SK-N-SH treated with all-trans-retinoic acid at 6 μM for 48 hours (cell line): Measurements from ENCODE around the gene CH25H.
A peak's percentile ranks its signal among the peaks of the same experiment; 100 is the strongest.

ENCODE experiments used
- ATAC-seq: fragments of 200-7000 bp; cut with Tn5 transposase; 3 replicates; pipeline ENCODE4 v1.9.1; 2020; ENCODE audit warnings: mild to moderate bottlenecking, moderate library complexity
- ARNTL ChIP-seq: fragments of 450-650 bp; formaldehyde crosslinking; IDR thresholded peaks from 2 replicates; pipeline ENCODE4 v1.5.0; 2020; ENCODE audit warnings: low read depth, mild to moderate bottlenecking, moderate library complexity, borderline replicate concordance
- BACH2 ChIP-seq: fragments of 250-450 bp; sonication (Bioruptor Pico); IDR thresholded peaks from 2 replicates; pipeline ENCODE4 v1.9.0; 2021; ENCODE audit warnings: mild to moderate bottlenecking, borderline replicate concordance
- CSDC2 ChIP-seq: fragments of 250-450 bp; sonication (Bioruptor Pico); IDR thresholded peaks from 2 replicates; pipeline ENCODE4 v1.5.0; 2020; ENCODE audit warnings: mild to moderate bottlenecking, moderate library complexity
- ESRRG ChIP-seq: fragments of 250-450 bp; sonication (Bioruptor Pico); IDR thresholded peaks from 2 replicates; pipeline ENCODE4 v1.6.1; 2021; ENCODE audit warnings: mild to moderate bottlenecking
- GLIS3 ChIP-seq: fragments of 250-450 bp; sonication (Bioruptor Pico); IDR thresholded peaks from 2 replicates; pipeline ENCODE4 v1.5.0; 2020; ENCODE audit warnings: mild to moderate bottlenecking, moderate library complexity
- ISL1 ChIP-seq: fragments of 250-450 bp; sonication (Bioruptor Pico); IDR thresholded peaks from 2 replicates; pipeline ENCODE4 v2.1.2; 2022; ENCODE audit warnings: mild to moderate bottlenecking, moderate library complexity
- OSR1 ChIP-seq: fragments of 250-450 bp; sonication (Bioruptor Pico); IDR thresholded peaks from 2 replicates; pipeline ENCODE4 v1.8.0; 2022; ENCODE audit warnings: moderate library complexity, mild to moderate bottlenecking, inconsistent platforms
- PPARA ChIP-seq: fragments of 250-450 bp; sonication (Bioruptor Pico); IDR thresholded peaks from 2 replicates; pipeline ENCODE4 v1.5.0; 2020; ENCODE audit warnings: mild to moderate bottlenecking, borderline replicate concordance
- RARB ChIP-seq: fragments of 250-450 bp; sonication (Bioruptor Pico); IDR thresholded peaks from 2 replicates; pipeline ENCODE4 v1.8.0; 2021; ENCODE audit warnings: mild to moderate bottlenecking, moderate library complexity
- SNAI2 ChIP-seq: fragments of 250-450 bp; sonication (Bioruptor Pico); IDR thresholded peaks from 2 replicates; pipeline ENCODE4 v1.5.0; 2020; ENCODE audit warnings: mild to moderate bottlenecking, moderate library complexity
- TCF4 ChIP-seq: fragments of 250-450 bp; sonication (Bioruptor Pico); IDR thresholded peaks from 2 replicates; pipeline ENCODE4 v1.8.0; 2021; ENCODE audit warnings: mild to moderate bottlenecking, moderate library complexity, borderline replicate concordance
- TOX ChIP-seq: fragments of 250-450 bp; sonication (Bioruptor Pico); IDR thresholded peaks from 2 replicates; pipeline ENCODE4 v1.8.0; 2021; ENCODE audit warnings: mild to moderate bottlenecking, moderate library complexity, borderline replicate concordance
- ZC3H10 ChIP-seq: fragments of 250-450 bp; sonication (Bioruptor Pico); IDR thresholded peaks from 2 replicates; pipeline ENCODE4 v1.5.1; 2021; ENCODE audit warnings: mild to moderate bottlenecking, moderate library complexity
- ZFP3 ChIP-seq: fragments of 250-450 bp; sonication (Bioruptor Pico); IDR thresholded peaks from 2 replicates; pipeline ENCODE4 v1.5.0; 2020; ENCODE audit warnings: mild to moderate bottlenecking, moderate library complexity
- ZFP30 ChIP-seq: fragments of 450-650 bp; formaldehyde crosslinking; IDR thresholded peaks from 2 replicates; pipeline ENCODE4 v1.5.0; 2022; ENCODE audit warnings: mild to moderate bottlenecking, moderate library complexity
- ZNF565 ChIP-seq: fragments of 450-650 bp; formaldehyde crosslinking; conservative IDR thresholded peaks from 2 replicates; pipeline ENCODE4 v1.5.0; 2020; ENCODE audit warnings: low read depth, mild to moderate bottlenecking, moderate library complexity
- ZNF70 ChIP-seq: fragments of 450-650 bp; formaldehyde crosslinking; IDR thresholded peaks from 2 replicates; pipeline ENCODE4 v1.5.0; 2020; ENCODE audit warnings: mild to moderate bottlenecking, moderate library complexity
- ZNF8 ChIP-seq: fragments of 450-650 bp; formaldehyde crosslinking; IDR thresholded peaks from 2 replicates; pipeline ENCODE4 v1.5.0; 2020; ENCODE audit warnings: mild to moderate bottlenecking, moderate library complexity
- TF ChIP-seq, protein P1 (sequence below): fragments of 250-450 bp; sonication (Bioruptor Pico); IDR thresholded peaks from 2 replicates; pipeline ENCODE4 v1.5.1; 2020; ENCODE audit warnings: low read depth, mild to moderate bottlenecking, moderate library complexity
- TF ChIP-seq, protein P2 (sequence below): fragments of 250-450 bp; sonication (Bioruptor Pico); IDR thresholded peaks from 2 replicates; pipeline ENCODE4 v1.5.0; 2020; ENCODE audit warnings: mild to moderate bottlenecking, moderate library complexity
- TF ChIP-seq, protein P3 (sequence below): fragments of 250-450 bp; sonication (Bioruptor Pico); IDR thresholded peaks from 2 replicates; pipeline ENCODE4 v1.8.0; 2020; ENCODE audit warnings: mild to moderate bottlenecking, moderate library complexity, borderline replicate concordance
- TF ChIP-seq, protein P4 (sequence below): fragments of 250-450 bp; sonication (Bioruptor Pico); IDR thresholded peaks from 2 replicates; pipeline ENCODE4 v1.8.0; 2021; ENCODE audit warnings: low read depth, mild to moderate bottlenecking, moderate library complexity, borderline replicate concordance
- TF ChIP-seq, protein P5 (sequence below): fragments of 250-450 bp; sonication (Bioruptor Pico); IDR thresholded peaks from 2 replicates; pipeline ENCODE4 v1.5.1; 2021; ENCODE audit warnings: mild to moderate bottlenecking, moderate library complexity

Gene CH25H

DNA sequence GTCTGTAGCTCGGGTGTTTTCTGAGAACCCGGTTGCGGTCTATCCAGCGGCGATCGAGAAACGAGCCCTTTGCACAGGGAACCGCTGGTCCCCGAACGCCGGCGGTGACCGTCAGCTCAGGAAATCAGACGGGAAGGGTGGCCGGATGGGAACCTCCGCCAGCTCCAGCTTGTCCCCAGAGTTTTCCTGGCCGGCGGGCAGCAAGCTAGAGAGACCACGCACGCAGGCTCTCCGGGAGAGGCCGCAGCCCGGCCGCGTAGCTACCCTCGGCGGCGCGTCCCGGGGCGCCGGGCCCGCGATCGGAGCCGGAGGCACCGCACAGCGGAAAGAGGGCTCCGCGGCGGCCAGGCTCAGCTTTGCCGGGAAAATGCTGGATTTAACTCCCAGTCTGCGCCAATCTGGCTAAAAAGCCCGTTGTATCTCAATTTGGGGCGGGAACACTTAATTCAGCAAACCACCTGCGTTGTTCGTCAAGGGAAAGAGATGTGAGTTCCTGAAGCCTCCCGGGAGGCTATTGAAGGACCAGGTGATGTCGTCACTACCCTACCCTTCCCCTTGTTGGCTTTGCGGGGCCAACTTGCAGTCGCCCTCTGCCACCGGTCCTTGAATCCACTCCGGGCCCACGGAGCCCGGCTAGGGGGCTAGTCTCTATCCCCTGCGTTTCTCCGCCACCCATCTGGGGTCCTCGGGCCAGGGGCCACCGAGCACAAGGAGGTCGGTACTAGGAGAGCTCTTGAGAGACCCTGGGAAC lies 859 bp upstream of the CH25H start:
- TF ChIP-seq ARNTL (CRISPR knock-in tag) (no peak), PPARA (CRISPR knock-in tag) (no peak), SNAI2 (no peak), TOX (CRISPR knock-in tag) (no peak), ZC3H10 (CRISPR knock-in tag) (no peak), ZNF565 (CRISPR knock-in tag) (no peak), BACH2 (CRISPR knock-in tag) (no peak), ZNF70 (no peak), ZFP3 (CRISPR knock-in tag) (no peak), ZFP30 (CRISPR knock-in tag) (no peak), OSR1 (CRISPR knock-in tag) (no peak), TCF4 (no peak), GLIS3 (no peak), RARB (CRISPR knock-in tag) (no peak), ESRRG (CRISPR knock-in tag) (no peak)
- TF ChIP-seq, protein P1, sequence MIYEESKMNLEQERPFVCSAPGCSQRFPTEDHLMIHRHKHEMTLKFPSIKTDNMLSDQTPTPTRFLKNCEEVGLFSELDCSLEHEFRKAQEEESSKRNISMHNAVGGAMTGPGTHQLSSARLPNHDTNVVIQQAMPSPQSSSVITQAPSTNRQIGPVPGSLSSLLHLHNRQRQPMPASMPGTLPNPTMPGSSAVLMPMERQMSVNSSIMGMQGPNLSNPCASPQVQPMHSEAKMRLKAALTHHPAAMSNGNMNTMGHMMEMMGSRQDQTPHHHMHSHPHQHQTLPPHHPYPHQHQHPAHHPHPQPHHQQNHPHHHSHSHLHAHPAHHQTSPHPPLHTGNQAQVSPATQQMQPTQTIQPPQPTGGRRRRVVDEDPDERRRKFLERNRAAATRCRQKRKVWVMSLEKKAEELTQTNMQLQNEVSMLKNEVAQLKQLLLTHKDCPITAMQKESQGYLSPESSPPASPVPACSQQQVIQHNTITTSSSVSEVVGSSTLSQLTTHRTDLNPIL = no peak
- TF ChIP-seq, protein P2, sequence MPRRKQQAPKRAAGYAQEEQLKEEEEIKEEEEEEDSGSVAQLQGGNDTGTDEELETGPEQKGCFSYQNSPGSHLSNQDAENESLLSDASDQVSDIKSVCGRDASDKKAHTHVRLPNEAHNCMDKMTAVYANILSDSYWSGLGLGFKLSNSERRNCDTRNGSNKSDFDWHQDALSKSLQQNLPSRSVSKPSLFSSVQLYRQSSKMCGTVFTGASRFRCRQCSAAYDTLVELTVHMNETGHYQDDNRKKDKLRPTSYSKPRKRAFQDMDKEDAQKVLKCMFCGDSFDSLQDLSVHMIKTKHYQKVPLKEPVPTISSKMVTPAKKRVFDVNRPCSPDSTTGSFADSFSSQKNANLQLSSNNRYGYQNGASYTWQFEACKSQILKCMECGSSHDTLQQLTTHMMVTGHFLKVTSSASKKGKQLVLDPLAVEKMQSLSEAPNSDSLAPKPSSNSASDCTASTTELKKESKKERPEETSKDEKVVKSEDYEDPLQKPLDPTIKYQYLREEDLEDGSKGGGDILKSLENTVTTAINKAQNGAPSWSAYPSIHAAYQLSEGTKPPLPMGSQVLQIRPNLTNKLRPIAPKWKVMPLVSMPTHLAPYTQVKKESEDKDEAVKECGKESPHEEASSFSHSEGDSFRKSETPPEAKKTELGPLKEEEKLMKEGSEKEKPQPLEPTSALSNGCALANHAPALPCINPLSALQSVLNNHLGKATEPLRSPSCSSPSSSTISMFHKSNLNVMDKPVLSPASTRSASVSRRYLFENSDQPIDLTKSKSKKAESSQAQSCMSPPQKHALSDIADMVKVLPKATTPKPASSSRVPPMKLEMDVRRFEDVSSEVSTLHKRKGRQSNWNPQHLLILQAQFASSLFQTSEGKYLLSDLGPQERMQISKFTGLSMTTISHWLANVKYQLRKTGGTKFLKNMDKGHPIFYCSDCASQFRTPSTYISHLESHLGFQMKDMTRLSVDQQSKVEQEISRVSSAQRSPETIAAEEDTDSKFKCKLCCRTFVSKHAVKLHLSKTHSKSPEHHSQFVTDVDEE (CRISPR knock-in tag) = no peak
- TF ChIP-seq, protein P3, sequence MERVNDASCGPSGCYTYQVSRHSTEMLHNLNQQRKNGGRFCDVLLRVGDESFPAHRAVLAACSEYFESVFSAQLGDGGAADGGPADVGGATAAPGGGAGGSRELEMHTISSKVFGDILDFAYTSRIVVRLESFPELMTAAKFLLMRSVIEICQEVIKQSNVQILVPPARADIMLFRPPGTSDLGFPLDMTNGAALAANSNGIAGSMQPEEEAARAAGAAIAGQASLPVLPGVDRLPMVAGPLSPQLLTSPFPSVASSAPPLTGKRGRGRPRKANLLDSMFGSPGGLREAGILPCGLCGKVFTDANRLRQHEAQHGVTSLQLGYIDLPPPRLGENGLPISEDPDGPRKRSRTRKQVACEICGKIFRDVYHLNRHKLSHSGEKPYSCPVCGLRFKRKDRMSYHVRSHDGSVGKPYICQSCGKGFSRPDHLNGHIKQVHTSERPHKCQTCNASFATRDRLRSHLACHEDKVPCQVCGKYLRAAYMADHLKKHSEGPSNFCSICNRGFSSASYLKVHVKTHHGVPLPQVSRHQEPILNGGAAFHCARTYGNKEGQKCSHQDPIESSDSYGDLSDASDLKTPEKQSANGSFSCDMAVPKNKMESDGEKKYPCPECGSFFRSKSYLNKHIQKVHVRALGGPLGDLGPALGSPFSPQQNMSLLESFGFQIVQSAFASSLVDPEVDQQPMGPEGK (CRISPR knock-in tag) = no peak
- TF ChIP-seq, protein P4, sequence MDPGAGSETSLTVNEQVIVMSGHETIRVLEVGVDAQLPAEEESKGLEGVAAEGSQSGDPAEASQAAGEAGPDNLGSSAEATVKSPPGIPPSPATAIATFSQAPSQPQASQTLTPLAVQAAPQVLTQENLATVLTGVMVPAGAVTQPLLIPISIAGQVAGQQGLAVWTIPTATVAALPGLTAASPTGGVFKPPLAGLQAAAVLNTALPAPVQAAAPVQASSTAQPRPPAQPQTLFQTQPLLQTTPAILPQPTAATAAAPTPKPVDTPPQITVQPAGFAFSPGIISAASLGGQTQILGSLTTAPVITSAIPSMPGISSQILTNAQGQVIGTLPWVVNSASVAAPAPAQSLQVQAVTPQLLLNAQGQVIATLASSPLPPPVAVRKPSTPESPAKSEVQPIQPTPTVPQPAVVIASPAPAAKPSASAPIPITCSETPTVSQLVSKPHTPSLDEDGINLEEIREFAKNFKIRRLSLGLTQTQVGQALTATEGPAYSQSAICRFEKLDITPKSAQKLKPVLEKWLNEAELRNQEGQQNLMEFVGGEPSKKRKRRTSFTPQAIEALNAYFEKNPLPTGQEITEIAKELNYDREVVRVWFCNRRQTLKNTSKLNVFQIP (CRISPR knock-in tag) = no peak
- peak; percentile 65 for ATAC-seq

DNA sequence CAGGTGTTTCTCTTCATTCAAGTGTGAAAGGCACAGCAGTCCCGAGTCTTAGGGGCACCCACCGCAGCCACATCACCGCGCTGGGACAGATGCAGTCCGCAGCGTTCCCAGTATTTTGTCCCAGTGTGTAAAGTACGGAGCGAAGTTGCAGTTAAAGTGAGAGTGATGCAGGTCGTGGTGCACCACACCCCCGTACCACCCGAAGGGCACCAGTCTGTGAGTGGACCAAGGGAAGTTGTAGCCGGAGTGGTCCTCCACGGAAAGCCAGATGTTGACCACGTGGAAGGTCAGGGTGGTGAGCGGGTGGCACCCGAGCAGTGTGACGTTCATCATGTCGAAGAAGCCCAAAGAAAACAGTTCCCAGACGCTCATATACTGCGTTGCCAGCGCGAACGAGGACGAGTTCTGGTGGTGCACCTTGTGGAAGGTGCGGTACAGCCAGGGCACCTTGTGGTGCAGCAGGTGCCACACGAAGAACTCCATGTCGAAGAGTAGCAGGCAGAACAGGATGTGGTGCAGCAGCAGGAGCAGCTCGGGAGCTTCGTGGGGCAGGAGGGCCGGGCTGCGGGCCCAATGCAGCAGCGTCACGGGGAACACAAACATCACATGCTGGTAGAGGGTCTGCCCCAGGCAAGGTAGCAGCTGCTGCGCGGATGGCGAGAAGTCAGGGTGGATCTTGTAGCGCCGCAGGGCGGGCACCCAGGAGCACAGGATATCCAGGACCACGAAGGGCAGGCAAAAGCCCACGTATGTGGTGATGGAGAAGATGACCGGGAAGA lies 526 bp downstream of the CH25H start:
- no peak for TF ChIP-seq ZFP30 (CRISPR knock-in tag)
- TF ChIP-seq TOX (CRISPR knock-in tag) = no peak
- TF ChIP-seq, protein P5, sequence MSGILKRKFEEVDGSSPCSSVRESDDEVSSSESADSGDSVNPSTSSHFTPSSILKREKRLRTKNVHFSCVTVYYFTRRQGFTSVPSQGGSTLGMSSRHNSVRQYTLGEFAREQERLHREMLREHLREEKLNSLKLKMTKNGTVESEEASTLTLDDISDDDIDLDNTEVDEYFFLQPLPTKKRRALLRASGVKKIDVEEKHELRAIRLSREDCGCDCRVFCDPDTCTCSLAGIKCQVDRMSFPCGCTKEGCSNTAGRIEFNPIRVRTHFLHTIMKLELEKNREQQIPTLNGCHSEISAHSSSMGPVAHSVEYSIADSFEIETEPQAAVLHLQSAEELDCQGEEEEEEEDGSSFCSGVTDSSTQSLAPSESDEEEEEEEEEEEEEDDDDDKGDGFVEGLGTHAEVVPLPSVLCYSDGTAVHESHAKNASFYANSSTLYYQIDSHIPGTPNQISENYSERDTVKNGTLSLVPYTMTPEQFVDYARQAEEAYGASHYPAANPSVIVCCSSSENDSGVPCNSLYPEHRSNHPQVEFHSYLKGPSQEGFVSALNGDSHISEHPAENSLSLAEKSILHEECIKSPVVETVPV (CRISPR knock-in tag) = no peak
- no peak for TF ChIP-seq ZNF8 (CRISPR knock-in tag)
- no peak for TF ChIP-seq SNAI2
- TF ChIP-seq, protein P3 (CRISPR knock-in tag) = no peak
- no peak for TF ChIP-seq PPARA (CRISPR knock-in tag)
- no peak for TF ChIP-seq ZFP3 (CRISPR knock-in tag)
- TF ChIP-seq, protein P4 (CRISPR knock-in tag) = no peak
- TF ChIP-seq BACH2 (CRISPR knock-in tag) = no peak
- TF ChIP-seq ZC3H10 (CRISPR knock-in tag) = no peak
- TF ChIP-seq ISL1 (CRISPR knock-in tag) = no peak
- no peak for TF ChIP-seq ZNF70
- TF ChIP-seq TCF4 = no peak
- no peak for TF ChIP-seq RARB (CRISPR knock-in tag)
- TF ChIP-seq CSDC2 (CRISPR knock-in tag) = no peak
- TF ChIP-seq GLIS3 = no peak
- TF ChIP-seq ZNF565 (CRISPR knock-in tag) = no peak
- ATAC-seq = peak; percentile 67
